Measurements from ENCODE around the gene SDC3.

Gene SDC3

GRCh38 chr1:30933874-30934252, 25.3 kb upstream of the SDC3 start:
- no peak overlapping the region for H3K27ac ChIP-seq
- no peak for DNase-seq (ENCODE audit: low spot score)
- H3K4me3 ChIP-seq, result no peak overlapping the region
- no peak for TF ChIP-seq CTCF (IDR thresholded peaks at IDR 0.05)

GRCh38 chr1:30930631-30931173, 22.1 kb upstream of the SDC3 start:
- DNase-seq (ENCODE audit: low spot score), result no peak
- H3K4me3 ChIP-seq, result no peak overlapping the region
- no peak for TF ChIP-seq CTCF (IDR thresholded peaks at IDR 0.05)
- H3K27ac ChIP-seq, result no peak overlapping the region

GRCh38 chr1:30929944-30930525, 21.5 kb upstream of the SDC3 start:
- DNase-seq (ENCODE audit: low spot score), result no peak
- TF ChIP-seq CTCF (IDR thresholded peaks at IDR 0.05), result no peak
- Histone ChIP-seq H3K27ac (no peak overlapping the region), H3K4me3 (no peak overlapping the region)

- no peak for DNase-seq (ENCODE audit: low spot score)
- TF ChIP-seq CTCF (IDR thresholded peaks at IDR 0.05), result peak; percentile 57
- Histone ChIP-seq H3K27ac (no peak overlapping the region), H3K4me3 (no peak overlapping the region)
These were observed 20.8 kb upstream of the SDC3 start for GRCh38 chr1:30929135-30929889.

- Histone ChIP-seq H3K4me3 (no peak overlapping the region), H3K27ac (no peak overlapping the region)
- TF ChIP-seq CTCF (IDR thresholded peaks at IDR 0.05), result no peak
- DNase-seq (ENCODE audit: low spot score), result no peak
These were observed 20.2 kb upstream of the SDC3 start for GRCh38 chr1:30928789-30929134.

- no peak for DNase-seq (ENCODE audit: low spot score)
- Histone ChIP-seq H3K4me3 (no peak overlapping the region), H3K27ac (no peak overlapping the region)
- no peak for TF ChIP-seq CTCF (IDR thresholded peaks at IDR 0.05)
These were observed 19.6 kb upstream of the SDC3 start for GRCh38 chr1:30928171-30928570.

GRCh38 chr1:30927448-30927847, 18.9 kb upstream of the SDC3 start:
- DNase-seq (ENCODE audit: low spot score), result no peak
- Histone ChIP-seq H3K27ac (no peak overlapping the region), H3K4me3 (no peak overlapping the region)
- TF ChIP-seq CTCF (IDR thresholded peaks at IDR 0.05), result no peak

All from coronary artery (tissue), 2 donors.